GM18951 (cell line): Measurements from ENCODE around the gene EFEMP2.
A peak's percentile ranks its signal among the peaks of the same experiment; 100 is the strongest.

Experiments
- POLR2A ChIP-seq: IDR thresholded peaks from 4 replicates; pipeline ENCODE4 v1.6.1; 2011; ENCODE audit warnings: mild to moderate bottlenecking; ENCODE audit not compliant: insufficient read length, insufficient read depth; ENCODE audit errors: extremely low read depth
- in situ Hi-C: fragments of 300-500 bp; cut with MboI; formaldehyde crosslinking; loops from one replicate; pipeline ENCODE4 v1.12.0; 2022; ENCODE audit warnings: low sequenced_read_pairs, mixed read lengths, inconsistent platforms; ENCODE audit not compliant: unreplicated experiment

Gene EFEMP2

GRCh38 chr11:65885808-65886536 lies 13.4 kb upstream of the EFEMP2 start:
- no peak for TF ChIP-seq POLR2A
- in situ Hi-C loops: no loop called here

- in situ Hi-C loops: no loop called here
These were observed 12.6 kb upstream of the EFEMP2 start for GRCh38 chr11:65885231-65885630.

GRCh38 chr11:65884716-65885092 lies 12.1 kb upstream of the EFEMP2 start:
- in situ Hi-C loops: loop anchor here (5.0 kb wide), 1 partner anchor 103 kb away; no protein-coding TSS in a partner anchor
- TF ChIP-seq POLR2A: no peak

More at GRCh38 chr11:65885231-65885630, 12.6 kb upstream of the EFEMP2 start:
- no peak for TF ChIP-seq POLR2A

- in situ Hi-C loops: loop anchor here (5.0 kb wide), 1 partner anchor 103 kb away; no protein-coding TSS in a partner anchor
- no peak for TF ChIP-seq POLR2A
These were observed 11.5 kb upstream of the EFEMP2 start for GRCh38 chr11:65883786-65884715.

GRCh38 chr11:65883058-65883761 lies 10.6 kb upstream of the EFEMP2 start:
- in situ Hi-C loops: loop anchor here (5.0 kb wide), 1 partner anchor 104 kb away; no protein-coding TSS in a partner anchor
- no peak for TF ChIP-seq POLR2A

- in situ Hi-C loops: loop anchor here (5.0 kb wide), 1 partner anchor 105 kb away; no protein-coding TSS in a partner anchor
- TF ChIP-seq POLR2A: no peak
These were observed 9.8 kb upstream of the EFEMP2 start for GRCh38 chr11:65882120-65883057.

GRCh38 chr11:65880844-65881421 lies 8.3 kb upstream of the EFEMP2 start:
- in situ Hi-C loops: loop anchor here (5.0 kb wide), 1 partner anchor 106 kb away; no protein-coding TSS in a partner anchor
- TF ChIP-seq POLR2A: no peak

GRCh38 chr11:65880027-65880426 lies 7.4 kb upstream of the EFEMP2 start:
- TF ChIP-seq POLR2A: no peak
- in situ Hi-C loops: loop anchor here (5.0 kb wide), 1 partner anchor 107 kb away; no protein-coding TSS in a partner anchor

GRCh38 chr11:65879617-65880016 lies 7.0 kb upstream of the EFEMP2 start, which contains the start of gene CTSW:
Gene CTSW, plus strand, starts transcription at chr11:65879837. Its CDS starts 18 bp downstream, at chr11:65879855.
- no peak for TF ChIP-seq POLR2A
- in situ Hi-C loops: loop anchor here (5.0 kb wide), 1 partner anchor 108 kb away; no protein-coding TSS in a partner anchor

GRCh38 chr11:65873318-65874156 lies 937 bp upstream of the EFEMP2 start:
- TF ChIP-seq POLR2A: peak; percentile 80

More at GRCh38 chr11:65873318-65874156, 937 bp upstream of the EFEMP2 start:
- in situ Hi-C loops: no loop called here
